Fibroblast of lung (primary cell): ENCODE measurements around the gene FRS3. TPM values are rescaled to one million over a fixed set of nuclear protein-coding genes. Genes with fewer than 3 reads are reported as not detected.

Experiments
- DNase-seq, 2 donors: peaks; one replicate each; pipeline versions ENCODE4 v3.0.0 to v3.0.0-alpha.2; 2010; ENCODE audit warnings: low read depth in 2 of 2
- H2AFZ ChIP-seq: 2 replicates; pipeline ENCODE4 v1.5.1; 2012; ENCODE audit warnings: low read length, control low read depth, inconsistent platforms
- H3K27ac ChIP-seq: 2 replicates; pipeline ENCODE4 v1.5.1; 2011; ENCODE audit warnings: low read length, control low read depth; ENCODE audit not compliant: insufficient read depth
- H3K27me3 ChIP-seq: 2 replicates; pipeline ENCODE4 v1.5.1; 2011; ENCODE audit warnings: mild to moderate bottlenecking, low read length; ENCODE audit not compliant: control insufficient read depth, insufficient read depth
- H3K36me3 ChIP-seq: 2 replicates; pipeline ENCODE4 v1.5.1; 2011; ENCODE audit warnings: low read length; ENCODE audit not compliant: control insufficient read depth, insufficient read depth
- H3K4me1 ChIP-seq: 2 replicates; pipeline ENCODE4 v1.5.1; 2011; ENCODE audit warnings: low read length; ENCODE audit not compliant: control insufficient read depth, insufficient read depth; ENCODE audit errors: extremely low read depth
- H3K4me2 ChIP-seq: 2 replicates; pipeline ENCODE4 v1.5.1; 2011; ENCODE audit warnings: low read length, control low read depth; ENCODE audit not compliant: insufficient read depth; ENCODE audit errors: extremely low read depth
- H3K4me3 ChIP-seq, 4 experiments: fragments of 200-600 bp in 1 of 4; sonication (generic) in 1 of 4; replicated peaks in 1 of 4; 2 replicates each; pipeline ENCODE4 v1.5.1; 2011 to 2016; ENCODE audit warnings: low read length in 4 of 4, low read depth in 3 of 4, mild to moderate bottlenecking in 3 of 4, control low read depth in 2 of 4, inconsistent platforms in 1 of 4, mixed read lengths in 1 of 4; ENCODE audit not compliant: insufficient read depth in 1 of 4; ENCODE audit errors: control extremely low read depth in 1 of 4
- H3K79me2 ChIP-seq: 2 replicates; pipeline ENCODE4 v1.5.1; 2012; ENCODE audit warnings: mild to moderate bottlenecking, low read length, inconsistent platforms; ENCODE audit not compliant: control insufficient read depth, insufficient read depth
- H3K9ac ChIP-seq: 2 replicates; pipeline ENCODE4 v1.5.1; 2011; ENCODE audit warnings: mild to moderate bottlenecking, low read length, control low read depth; ENCODE audit not compliant: insufficient read depth
- H3K9me3 ChIP-seq: 2 replicates; pipeline ENCODE4 v1.5.1; 2012; ENCODE audit warnings: low read depth, low read length; ENCODE audit not compliant: control insufficient read depth, insufficient read depth
- H4K20me1 ChIP-seq: 2 replicates; pipeline ENCODE4 v1.5.1; 2011; ENCODE audit warnings: low read length; ENCODE audit not compliant: control insufficient read depth, insufficient read depth; ENCODE audit errors: extremely low read depth
- EZH2 ChIP-seq: IDR thresholded peaks from 2 replicates; pipeline ENCODE4 v1.5.1; 2012; ENCODE audit warnings: low read length, control low read depth, mild to moderate bottlenecking; ENCODE audit errors: missing control alignments
- polyA plus RNA-seq, 2 donors: library from polyadenylated mRNA; depleted of rRNA in 1 of 2; stranded (reverse) in 1 of 2; unstranded in 1 of 2; fragments of >200 nt; gene quantifications; 2 replicates each; pipeline ENCODE4 v1.2.1, GENCODE V29; 2011 to 2012; ENCODE audit warnings: missing spikeins in 1 of 2
- total RNA-seq: library from RNA; depleted of rRNA; stranded (reverse); fragments of >200 nt; gene quantifications from 2 replicates; pipeline ENCODE4 v1.2.1, GENCODE V29; 2014
- TF ChIP-seq, protein P1 (sequence below), 2 donors: IDR thresholded peaks in 1 of 2; conservative IDR thresholded peaks in 1 of 2; 1 replicate in 1 of 2; 2 replicates in 1 of 2; pipeline ENCODE4 v1.5.1; 2011 to 2012; ENCODE audit warnings: low read length in 2 of 2, control low read depth in 1 of 2, inconsistent platforms in 1 of 2, low read depth in 1 of 2, mild to moderate bottlenecking in 1 of 2

FRS3 gene
- total and polyA plus RNA-seq, 2 donors (not counting 1 experiment from before 2014, with no cell fraction given), result 1.8 to 2.4 TPM

DNA sequence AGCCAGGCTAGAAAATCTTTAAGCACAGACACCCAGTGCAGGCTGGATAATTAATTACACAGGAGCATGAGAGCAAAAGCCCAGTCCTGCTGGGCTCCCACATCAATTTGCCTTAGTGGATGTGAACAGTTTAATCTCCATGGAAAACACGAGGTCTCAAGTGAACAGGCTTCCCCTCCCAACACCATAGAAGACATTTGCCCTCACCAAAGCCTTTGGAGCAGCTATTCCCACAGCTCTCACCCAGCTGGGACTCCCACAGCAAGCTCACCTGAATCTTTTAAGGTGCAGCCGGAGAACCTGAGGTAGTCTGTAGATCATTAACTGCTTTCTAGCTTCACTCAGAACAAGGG lies 19.8 kb upstream of the FRS3 start:
- Histone ChIP-seq H4K20me1 (no peaks in the 10 kb centered on the region), H3K4me1 (no peaks in the 10 kb centered on the region), H3K79me2 (no peaks in the 10 kb centered on the region), H3K27me3 (no peaks in the 10 kb centered on the region), H3K4me2 (no peak overlapping the region), H3K36me3 (no peaks in the 10 kb centered on the region), H3K27ac (no peak overlapping the region), H3K9me3 (no peaks in the 10 kb centered on the region), H3K4me3 (no peak overlapping the region), H3K9ac (no peak overlapping the region), H2AFZ (no peak overlapping the region)
- TF ChIP-seq, protein P1, sequence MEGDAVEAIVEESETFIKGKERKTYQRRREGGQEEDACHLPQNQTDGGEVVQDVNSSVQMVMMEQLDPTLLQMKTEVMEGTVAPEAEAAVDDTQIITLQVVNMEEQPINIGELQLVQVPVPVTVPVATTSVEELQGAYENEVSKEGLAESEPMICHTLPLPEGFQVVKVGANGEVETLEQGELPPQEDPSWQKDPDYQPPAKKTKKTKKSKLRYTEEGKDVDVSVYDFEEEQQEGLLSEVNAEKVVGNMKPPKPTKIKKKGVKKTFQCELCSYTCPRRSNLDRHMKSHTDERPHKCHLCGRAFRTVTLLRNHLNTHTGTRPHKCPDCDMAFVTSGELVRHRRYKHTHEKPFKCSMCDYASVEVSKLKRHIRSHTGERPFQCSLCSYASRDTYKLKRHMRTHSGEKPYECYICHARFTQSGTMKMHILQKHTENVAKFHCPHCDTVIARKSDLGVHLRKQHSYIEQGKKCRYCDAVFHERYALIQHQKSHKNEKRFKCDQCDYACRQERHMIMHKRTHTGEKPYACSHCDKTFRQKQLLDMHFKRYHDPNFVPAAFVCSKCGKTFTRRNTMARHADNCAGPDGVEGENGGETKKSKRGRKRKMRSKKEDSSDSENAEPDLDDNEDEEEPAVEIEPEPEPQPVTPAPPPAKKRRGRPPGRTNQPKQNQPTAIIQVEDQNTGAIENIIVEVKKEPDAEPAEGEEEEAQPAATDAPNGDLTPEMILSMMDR (conservative IDR thresholded peaks at IDR 0.05 in 1 of 2, IDR thresholded peaks at IDR 0.05 in 1 of 2; ENCODE audit: low read depth in 1 of 2, low read length in 2 of 2), result no peak
- no peak for DNase-seq

DNA sequence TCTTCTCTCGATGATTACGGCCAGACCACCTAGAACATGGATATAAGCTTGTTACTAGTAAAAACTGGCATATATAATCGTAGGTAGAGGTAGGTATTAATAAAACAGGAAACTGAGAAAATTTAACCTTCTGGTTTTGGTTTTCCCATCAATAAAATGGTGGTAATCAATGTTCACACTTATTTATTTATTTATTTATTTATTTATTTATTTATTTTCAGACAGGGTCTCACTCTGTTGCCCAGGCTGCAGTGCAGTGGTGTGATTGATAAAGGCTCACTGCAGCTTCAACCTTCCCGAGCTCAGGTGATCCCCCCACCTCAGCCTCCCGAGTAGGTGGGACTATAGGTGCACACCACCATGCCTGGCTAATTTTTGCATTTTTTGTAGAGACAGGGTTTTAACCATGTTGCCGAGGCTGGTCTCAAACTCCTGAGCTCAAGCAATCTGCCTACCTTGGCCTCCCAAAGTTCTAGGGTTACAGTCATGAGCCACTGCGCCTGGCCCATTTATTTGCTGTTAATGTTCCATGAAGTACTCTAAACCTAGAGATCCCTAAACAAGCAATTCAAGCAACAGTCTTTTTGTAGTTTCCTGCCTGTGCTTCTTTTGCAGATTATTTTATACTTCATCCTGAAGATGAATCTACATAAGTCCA lies 19.3 kb upstream of the FRS3 start:
- TF ChIP-seq, protein P1 (conservative IDR thresholded peaks at IDR 0.05 in 1 of 2, IDR thresholded peaks at IDR 0.05 in 1 of 2; ENCODE audit: low read depth in 1 of 2, low read length in 2 of 2), result no peak
- no peak for TF ChIP-seq EZH2
- Histone ChIP-seq H3K36me3 (no peaks in the 10 kb centered on the region), H3K4me2 (no peak overlapping the region), H3K4me3 (no peak overlapping the region), H3K9ac (no peak overlapping the region), H4K20me1 (no peaks in the 10 kb centered on the region), H3K27me3 (no peaks in the 10 kb centered on the region), H3K4me1 (no peaks in the 10 kb centered on the region), H3K9me3 (no peaks in the 10 kb centered on the region), H3K27ac (no peak overlapping the region), H3K79me2 (no peaks in the 10 kb centered on the region), H2AFZ (no peak overlapping the region)
- no peak for DNase-seq

DNA sequence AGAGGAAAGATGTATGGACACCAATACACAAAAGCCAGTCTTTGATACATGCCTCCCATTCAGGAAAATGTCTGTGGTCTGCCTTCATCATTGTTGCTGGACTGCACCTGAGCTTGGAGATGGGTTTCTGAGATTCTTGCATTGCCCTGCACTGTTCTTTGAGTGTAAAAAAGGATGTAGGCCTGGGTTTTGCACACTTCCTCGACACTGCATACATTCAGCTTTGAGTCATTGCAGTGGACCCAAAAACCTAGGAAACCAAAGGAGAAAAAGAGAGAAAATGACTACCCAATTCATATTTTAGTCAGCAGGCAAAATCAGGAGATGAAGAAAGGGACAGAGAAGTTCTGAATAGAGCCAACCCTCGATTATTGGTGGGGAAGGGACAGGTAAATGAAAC lies 16.8 kb upstream of the FRS3 start:
- Histone ChIP-seq H3K36me3 (no peaks in the 10 kb centered on the region), H3K9ac (no peak overlapping the region), H3K9me3 (no peaks in the 10 kb centered on the region), H3K27me3 (no peaks in the 10 kb centered on the region), H3K27ac (no peak overlapping the region), H3K4me2 (no peak overlapping the region), H3K4me3 (no peak overlapping the region), H4K20me1 (no peaks in the 10 kb centered on the region), H3K4me1 (no peaks in the 10 kb centered on the region), H2AFZ (no peak overlapping the region), H3K79me2 (no peaks in the 10 kb centered on the region)
- no peak for DNase-seq
- no peak for TF ChIP-seq EZH2
- TF ChIP-seq, protein P1 (conservative IDR thresholded peaks at IDR 0.05 in 1 of 2, IDR thresholded peaks at IDR 0.05 in 1 of 2; ENCODE audit: low read depth in 1 of 2, low read length in 2 of 2), result no peak
